ENCODE results near the gene CLASRP.

The CLASRP gene

DNA sequence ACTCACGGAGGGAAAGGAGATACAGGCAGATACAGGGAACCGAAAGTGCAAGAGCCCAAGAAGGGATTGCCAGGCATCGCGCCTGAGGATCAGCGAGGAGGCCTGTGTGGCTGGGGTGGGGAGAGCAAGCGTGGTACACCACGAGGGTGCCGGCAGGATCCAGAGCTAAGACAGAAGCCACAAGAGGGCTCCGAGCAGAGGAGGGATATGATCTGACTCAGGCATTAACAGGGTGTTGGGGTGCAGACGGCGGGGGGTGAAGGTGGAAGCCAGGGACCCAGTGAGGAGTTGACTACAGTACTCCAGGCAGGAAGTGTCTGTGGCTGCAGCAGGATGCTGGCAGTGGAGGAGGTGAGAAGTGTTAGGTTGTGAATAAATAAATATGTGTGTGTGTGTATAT, 48.7 kb downstream of the CLASRP start:
- DNase-seq (ENCODE audit: low spot score): no peak

DNA sequence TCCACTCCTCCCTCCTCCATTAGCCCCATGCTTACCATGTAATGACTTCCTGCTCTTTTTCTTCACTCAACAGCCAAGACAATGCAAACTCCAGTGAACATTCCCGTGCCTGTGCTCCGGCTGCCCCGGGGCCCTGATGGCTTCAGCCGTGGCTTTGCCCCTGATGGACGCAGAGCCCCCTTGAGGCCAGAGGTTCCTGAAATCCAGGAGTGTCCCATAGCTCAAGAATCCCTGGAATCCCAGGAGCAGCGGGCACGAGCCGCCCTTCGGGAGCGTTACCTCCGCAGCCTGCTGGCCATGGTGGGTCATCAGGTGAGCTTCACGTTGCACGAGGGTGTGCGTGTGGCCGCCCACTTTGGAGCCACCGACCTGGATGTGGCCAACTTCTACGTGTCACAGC, 51.2 kb downstream of the CLASRP start:
- DNase-seq (ENCODE audit: low spot score): no peak

- no peak for DNase-seq (ENCODE audit: low spot score)
These were observed 51.8 kb downstream of the CLASRP start for GRCh38 chr19:45090606-45091005.

DNA sequence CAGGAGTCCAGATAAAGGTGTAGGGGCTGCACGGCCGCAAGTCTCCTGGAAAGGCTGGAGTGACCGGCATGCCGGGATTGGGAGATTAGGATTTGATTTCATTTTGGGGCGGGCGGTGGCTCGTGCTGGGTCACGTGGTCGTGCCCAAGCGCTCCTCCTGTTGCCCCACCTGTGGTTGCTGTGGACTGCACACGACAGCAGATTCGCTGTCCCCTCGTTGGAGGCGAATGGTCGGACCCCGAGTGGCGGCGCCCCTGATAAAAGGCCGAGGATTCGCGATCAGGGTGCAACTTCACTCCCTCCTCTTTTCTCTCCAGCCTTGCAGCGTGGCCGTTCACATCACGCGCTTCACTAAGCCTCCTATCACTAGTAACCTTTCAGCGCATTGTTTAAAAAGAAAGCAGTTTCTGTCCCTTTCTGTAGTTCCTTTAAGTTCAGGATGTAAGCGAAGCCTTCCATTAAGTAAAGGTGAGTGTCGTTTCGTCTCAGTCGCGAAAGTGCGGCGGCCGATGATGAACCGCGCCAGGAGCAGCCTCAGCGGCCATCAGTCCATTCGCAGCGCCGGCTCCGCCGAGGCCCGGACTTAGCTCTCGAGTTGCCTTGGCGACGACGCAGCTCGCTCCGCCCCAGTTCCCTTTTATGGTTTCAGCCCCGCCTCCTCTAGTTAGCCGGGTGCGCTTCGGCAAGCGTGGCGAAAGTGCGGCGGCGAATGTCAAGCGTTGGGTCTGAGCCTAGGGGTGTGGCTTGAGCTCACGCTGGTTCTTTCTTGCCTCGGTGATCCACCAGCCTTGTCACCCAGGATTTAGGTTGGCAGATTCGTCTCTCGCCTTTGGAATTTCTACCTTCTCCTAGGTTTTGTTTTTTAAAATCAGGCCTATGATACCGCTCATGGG, 52.4 kb downstream of the CLASRP start:
- peak; percentile 99 for DNase-seq (ENCODE audit: low spot score)

DNA sequence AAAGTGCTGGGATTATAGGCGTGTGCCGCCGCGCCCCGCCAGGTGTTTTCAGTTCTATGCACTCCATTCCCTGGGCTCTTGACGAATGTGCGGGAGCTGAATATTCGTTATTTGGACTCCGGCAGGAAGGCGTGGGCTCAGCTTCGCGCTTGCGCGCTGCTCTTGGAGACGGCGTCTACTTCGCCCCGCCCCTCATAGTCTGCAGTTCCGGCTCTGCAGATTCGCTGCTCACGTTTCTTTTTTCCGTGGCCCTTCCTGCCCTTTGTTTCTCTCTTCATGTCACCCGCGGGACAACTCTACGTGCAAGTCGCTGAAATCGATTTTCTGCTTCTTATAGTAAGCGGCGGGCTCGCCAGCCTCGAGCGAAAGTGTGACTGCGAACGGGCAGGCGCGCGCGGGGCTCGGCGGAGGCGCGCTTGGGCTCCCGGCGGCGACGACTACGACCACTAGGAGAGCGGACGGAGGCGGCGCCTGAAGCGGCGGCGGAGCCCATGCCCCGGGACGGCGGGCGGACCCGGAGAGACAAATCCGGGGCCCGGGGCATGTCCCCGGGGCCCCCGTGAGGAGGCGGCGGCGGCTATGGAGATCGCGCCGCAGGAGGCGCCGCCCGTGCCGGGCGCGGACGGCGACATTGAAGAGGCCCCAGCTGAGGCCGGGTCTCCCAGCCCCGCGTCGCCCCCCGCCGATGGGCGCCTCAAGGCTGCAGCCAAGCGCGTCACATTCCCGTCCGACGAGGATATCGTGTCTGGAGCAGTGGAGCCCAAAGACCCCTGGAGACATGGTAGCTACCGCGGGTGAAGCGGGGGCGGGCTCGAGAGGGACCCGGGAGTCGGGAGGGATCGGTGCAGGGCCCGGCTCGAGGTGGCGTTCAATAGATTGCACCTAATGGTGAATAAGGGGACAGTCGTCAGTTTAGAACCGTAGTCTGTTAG, 54.2 kb downstream of the CLASRP start, which contains the start of gene PPP1R37:
TSS of gene PPP1R37 (plus strand) at position 433 of the 932 bp plus-strand sequence. CDS start at position 580, 147 bp downstream.
- peak; percentile 99 for DNase-seq (ENCODE audit: low spot score)

DNA sequence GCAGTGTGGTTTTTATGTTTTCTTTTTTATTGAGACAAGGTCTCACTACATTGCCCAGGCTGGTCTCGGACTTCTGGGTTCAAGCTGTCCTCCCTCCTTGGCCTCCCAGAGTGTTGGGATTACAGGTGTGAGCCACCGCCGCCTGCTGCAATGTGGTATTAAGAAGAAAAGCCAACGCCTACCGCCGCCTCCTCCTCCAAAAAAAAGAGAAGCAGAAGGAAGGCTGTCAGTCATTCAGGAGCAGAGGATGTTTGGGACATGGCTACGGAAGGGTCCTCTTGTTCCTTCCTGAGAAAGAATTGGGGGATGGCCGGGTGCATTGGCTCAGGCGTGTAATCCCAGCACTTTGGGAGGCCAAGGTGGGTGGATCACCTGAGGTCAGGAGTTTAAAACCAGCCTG, 55.3 kb downstream of the CLASRP start:
- no peak for DNase-seq (ENCODE audit: low spot score)

DNA sequence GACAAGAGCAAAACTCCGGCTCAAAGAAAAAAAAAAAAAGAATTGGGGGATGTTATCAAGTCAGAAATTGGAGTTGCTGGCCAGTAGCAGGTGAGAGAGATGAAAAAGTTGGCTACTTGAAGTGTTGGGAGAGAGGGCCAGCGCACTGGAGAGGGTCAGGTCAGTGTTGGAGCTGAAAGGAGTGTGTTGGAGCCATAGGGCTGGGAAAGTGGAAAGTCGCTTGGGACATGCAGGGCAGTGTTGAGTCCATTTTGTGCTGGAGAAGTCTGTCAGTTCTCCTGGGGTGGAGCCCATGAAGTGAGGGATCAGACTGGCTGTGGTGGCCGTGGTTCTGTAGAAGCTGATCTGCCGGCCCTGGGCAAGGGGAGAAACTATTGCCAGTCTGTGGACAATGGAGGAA, 55.9 kb downstream of the CLASRP start:
- no peak for DNase-seq (ENCODE audit: low spot score)

DNA sequence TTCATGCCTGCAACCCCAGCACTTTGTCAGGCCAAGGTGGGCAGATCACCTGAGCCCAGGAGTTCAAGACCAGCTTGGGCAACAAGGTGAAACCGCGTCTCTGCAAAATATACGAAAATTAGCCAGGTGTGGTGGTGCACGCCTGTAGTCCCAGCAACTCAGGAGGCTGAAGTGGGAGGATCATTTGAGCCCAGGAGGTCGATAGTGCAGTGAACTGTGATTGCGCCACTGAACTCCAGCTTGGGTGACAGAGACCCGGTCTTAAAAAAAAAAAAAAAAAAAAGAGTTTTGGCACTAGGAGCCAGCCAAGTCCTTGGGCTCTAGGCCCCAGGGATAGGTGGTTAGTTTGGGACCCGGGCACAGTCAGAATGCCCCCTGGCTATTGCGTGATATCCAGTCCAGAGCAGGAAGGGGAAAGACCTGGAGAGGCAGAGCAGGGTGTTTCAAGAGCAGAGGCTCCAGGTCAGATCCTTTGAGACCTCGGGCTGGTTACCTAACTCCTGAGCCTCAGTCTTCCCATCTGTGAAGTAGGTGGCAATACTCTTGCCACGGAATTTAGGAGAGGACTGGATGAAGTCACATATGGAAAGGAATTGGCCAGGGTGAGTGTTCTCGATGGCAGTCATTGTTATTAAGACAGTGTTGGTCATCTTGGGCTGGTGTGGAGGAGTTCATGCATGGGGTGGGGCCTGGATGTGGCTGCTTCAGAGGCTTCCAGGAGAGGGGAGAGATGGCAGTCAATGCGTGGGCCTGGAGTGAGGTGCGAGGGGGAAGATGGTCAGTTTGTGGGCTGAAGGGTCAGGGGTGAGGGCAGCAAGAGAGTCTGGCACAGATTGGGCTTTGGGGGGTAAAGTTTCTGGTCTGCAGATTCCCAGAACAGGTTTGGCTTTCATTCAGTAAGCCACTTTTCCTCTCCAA, 56.9 kb downstream of the CLASRP start:
- no peak for DNase-seq (ENCODE audit: low spot score)

DNA sequence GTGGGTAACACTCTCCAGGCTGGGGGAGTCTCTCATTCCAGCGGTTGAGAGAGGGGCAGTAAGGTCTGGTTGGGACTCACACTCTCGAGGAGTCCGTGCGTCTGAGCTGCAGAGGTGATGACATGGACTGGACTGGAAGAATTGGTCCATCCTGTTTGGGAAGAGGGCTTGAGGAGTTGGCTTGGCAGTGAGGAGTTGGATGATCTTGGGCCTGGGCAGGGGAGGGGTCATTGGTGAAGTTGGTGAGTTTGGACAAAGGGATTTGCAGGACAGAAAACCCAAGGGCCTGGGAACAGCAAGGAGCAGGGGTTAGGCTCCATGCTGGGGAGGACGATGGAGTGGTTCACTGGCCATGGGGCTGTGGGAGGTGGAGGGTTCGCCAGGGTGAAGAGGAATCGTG, 57.9 kb downstream of the CLASRP start:
- no peak for DNase-seq (ENCODE audit: low spot score)

DNA sequence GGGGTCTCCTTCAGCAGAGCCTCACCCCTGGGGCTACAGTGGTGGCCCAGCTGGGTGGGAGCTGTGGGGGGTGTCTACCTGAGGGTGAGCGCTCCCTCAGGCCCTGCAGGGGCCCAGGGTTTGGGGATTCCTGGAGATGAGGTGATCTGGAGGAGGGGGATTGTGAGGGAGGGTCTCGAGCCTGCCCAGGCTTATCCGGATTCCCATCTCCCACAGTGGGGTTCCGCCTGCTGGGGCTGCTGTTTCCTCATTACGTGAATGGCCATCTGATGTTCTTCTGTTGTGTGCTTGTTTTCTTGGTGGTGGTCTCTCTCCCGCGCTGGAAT, 58.6 kb downstream of the CLASRP start:
- no peak for DNase-seq (ENCODE audit: low spot score)

DNA sequence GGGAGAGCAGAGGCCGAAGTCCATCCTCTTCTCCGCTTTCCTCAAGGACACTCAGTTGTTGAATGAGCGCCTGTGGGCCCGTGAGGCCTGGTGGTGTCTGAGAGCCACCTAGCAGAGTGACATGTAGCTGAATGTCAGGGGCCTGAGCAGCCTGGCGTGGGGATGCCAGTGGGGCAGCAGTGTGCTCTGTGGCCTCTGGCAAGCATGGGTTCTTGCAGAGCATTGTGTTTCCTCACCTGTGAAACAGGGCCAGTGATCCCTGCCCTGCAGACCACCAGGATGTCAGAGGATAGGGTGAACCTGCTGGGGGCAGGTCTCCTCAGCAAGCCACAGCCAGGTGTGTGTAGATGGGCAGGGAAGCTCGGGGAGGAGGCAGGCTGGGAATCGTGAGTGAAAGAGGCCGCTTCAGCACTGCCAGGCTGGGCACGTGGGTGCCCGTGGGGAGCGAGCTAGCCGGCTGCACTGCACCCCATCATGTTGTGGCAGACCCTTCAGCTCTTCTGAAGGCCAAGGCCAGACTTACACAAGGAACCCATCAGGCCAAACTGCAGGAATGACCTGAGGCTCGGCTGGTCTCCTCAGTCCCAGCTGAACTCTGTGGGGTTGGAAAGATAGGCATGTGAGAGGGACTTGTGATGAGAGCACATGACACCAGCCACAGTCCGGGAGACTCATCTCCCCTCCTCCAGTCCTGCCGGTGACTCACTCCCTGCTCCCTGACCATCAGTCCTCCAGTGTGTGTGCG, 59.1 kb downstream of the CLASRP start:
- peak; percentile 92 for DNase-seq (ENCODE audit: low spot score)

DNA sequence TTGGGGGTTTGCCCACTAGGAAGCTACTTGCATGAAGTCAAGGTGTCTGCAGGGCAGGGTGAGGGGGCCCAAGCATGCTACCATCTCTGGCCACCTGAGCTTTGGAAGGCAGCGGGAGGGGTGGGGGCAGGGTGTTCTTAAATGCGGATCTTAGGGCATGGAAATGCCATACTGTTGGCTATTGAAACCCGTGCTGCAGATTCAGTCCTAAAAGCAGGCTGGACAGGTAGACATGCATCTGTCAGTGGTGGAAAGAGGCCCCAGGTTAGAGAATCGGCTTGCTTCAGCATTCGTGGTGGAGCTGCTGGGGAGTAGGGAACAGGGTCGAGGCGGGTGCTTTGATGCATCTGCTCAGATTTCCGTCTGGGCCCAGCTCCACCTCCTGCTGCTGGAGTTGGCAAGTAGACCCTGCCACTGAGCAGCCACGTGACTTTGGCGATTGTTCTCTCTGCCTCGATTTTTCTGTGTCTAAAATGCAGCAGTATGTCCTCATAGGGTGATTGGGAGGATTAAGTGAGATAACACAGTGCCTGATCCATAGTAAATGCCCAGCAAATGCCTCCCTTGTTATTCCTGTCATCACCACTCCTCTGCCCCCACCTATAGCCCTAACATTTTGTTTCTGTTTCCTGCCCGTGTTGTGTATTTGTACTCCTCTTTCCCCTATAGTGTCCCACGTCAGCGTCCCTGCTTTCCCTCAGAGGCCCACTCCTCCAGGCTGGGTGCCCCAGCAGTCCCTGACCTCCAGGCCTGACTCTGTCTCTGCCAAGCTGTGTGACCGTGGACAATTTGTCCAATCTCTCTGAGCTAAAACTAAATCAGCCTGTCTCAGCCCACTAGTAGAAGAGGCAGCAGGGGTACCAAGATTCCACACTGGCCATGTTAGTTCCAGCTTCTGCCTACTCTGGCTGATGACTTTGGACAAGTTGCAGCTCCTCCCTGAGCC, 59.9 kb downstream of the CLASRP start:
- DNase-seq (ENCODE audit: low spot score): no peak

- DNase-seq (ENCODE audit: low spot score): no peak
These were observed 60.8 kb downstream of the CLASRP start for GRCh38 chr19:45099467-45100191.

DNA sequence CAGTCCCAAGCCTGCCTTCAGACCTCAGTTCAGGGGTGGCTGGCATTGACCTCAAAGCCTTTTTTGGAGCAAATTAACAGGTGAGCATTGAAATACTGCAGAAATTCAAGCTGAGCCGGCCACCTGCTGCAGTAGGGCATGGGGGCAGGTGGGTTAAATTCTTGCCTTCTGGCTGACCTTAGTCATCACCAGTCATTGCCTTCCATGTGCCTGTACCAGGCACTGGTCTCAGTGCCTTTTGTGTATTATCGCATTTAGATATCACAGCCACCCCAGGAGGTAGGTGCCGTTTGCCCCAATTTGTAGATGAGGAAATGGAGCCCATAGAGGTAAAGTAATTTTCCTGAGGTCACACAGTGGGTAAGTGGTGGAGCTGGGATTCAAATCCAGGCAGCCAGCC, 61.4 kb downstream of the CLASRP start:
- no peak for DNase-seq (ENCODE audit: low spot score)

GRCh38 chr19:45100846-45101252, 62.0 kb downstream of the CLASRP start:
- DNase-seq (ENCODE audit: low spot score): no peak

DNA sequence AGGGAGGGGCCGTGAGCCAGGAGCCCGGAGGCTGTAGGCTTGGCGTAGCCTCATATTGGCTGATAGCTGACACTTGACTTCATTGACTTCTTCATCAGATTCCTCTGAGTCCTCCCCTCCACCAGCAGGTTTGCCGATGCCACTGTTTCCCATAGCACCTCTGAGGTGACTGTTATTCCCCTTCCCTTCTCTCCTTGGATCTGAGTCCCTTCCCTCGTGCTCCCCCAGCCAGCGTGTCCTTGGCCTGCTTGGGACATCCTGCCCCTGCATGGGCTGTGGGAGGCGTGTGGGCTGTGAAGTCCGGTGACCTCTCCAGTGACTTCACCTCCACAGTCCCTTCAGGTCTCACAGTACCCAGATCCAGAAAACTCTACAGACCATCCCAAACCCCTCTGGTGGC, 63.0 kb downstream of the CLASRP start:
- no peak for DNase-seq (ENCODE audit: low spot score)

- no peak for DNase-seq (ENCODE audit: low spot score)
These were observed 63.6 kb downstream of the CLASRP start for GRCh38 chr19:45102481-45102880.

- DNase-seq (ENCODE audit: low spot score): no peak
These were observed 64.3 kb downstream of the CLASRP start for GRCh38 chr19:45103156-45103507.
